Thyroid gland (tissue), 4 donors: Measurements from ENCODE around the gene TMA7.

Source experiments
- POLR2A ChIP-seq, 2 donors: fragments of 450-650 bp; IDR thresholded peaks; one replicate each; pipeline ENCODE4 v1.6.1; 2017; ENCODE audit warnings: antibody characterized with exemption in 2 of 2, mild to moderate bottlenecking in 2 of 2, moderate library complexity in 1 of 2
- TF ChIP-seq, protein P1 (sequence below), 6 experiments: fragments of 200-600 bp in 3 of 6; fragments of 450-650 bp in 3 of 6; sonication (generic) in 3 of 6; IDR thresholded peaks; one replicate each; pipeline ENCODE4 v1.5.1; 2016 to 2019; ENCODE audit warnings: antibody characterized with exemption in 6 of 6, mild to moderate bottlenecking in 2 of 6, inconsistent platforms in 1 of 6, moderate library complexity in 1 of 6

DNA sequence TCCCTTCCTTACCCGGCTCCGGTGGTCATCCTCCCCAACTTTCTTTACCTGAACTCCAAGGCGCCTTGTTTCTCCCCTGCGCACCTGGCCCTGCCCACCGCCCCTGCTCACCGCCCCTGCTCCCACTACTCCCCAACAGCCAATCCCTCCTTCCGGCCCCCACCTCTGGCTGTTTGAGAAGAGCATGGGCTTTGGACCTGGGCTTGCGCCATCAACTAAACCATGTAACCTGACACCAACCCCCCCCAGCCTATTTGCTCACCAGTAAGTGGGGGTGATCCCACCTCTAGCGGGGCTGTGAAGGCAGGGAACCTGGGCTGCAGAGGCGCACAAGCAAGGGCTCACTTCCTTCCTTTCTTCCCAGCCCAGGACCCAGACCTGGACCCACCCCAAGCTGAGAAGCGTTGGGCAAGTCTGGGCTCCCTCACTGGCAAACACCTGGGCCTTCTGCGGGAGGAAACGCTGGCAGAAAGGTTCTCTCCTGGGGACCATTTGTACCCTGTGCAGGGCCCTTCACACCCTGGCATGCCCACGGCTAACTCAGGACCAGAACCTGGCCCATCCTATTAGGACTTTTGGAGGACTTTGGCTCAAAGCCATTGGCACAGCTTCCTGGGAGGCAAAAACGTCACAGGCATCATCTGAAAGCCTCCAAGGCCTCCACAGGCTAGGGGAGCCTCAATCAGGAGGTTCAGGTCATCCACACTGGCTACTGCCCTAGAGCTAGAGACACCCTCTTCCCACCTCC is 9.9 kb upstream of the TMA7 start, which contains the start of gene PLXNB1:
- TF ChIP-seq, protein P1, sequence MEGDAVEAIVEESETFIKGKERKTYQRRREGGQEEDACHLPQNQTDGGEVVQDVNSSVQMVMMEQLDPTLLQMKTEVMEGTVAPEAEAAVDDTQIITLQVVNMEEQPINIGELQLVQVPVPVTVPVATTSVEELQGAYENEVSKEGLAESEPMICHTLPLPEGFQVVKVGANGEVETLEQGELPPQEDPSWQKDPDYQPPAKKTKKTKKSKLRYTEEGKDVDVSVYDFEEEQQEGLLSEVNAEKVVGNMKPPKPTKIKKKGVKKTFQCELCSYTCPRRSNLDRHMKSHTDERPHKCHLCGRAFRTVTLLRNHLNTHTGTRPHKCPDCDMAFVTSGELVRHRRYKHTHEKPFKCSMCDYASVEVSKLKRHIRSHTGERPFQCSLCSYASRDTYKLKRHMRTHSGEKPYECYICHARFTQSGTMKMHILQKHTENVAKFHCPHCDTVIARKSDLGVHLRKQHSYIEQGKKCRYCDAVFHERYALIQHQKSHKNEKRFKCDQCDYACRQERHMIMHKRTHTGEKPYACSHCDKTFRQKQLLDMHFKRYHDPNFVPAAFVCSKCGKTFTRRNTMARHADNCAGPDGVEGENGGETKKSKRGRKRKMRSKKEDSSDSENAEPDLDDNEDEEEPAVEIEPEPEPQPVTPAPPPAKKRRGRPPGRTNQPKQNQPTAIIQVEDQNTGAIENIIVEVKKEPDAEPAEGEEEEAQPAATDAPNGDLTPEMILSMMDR (IDR thresholded peaks at IDR 0.05), result no peak
- TF ChIP-seq POLR2A (IDR thresholded peaks at IDR 0.05), result peak; percentile 15 to 82
